GM18511 (cell line): ENCODE measurements around the gene CDK5R1.

Source experiments
- ATAC-seq: cut with Tn5 transposase; IDR thresholded peaks from one replicate; pipeline ENCODE4 v1.9.1; 2021; ENCODE audit warnings: mild to moderate bottlenecking, moderate library complexity; ENCODE audit not compliant: unreplicated experiment

CDK5R1 gene

DNA sequence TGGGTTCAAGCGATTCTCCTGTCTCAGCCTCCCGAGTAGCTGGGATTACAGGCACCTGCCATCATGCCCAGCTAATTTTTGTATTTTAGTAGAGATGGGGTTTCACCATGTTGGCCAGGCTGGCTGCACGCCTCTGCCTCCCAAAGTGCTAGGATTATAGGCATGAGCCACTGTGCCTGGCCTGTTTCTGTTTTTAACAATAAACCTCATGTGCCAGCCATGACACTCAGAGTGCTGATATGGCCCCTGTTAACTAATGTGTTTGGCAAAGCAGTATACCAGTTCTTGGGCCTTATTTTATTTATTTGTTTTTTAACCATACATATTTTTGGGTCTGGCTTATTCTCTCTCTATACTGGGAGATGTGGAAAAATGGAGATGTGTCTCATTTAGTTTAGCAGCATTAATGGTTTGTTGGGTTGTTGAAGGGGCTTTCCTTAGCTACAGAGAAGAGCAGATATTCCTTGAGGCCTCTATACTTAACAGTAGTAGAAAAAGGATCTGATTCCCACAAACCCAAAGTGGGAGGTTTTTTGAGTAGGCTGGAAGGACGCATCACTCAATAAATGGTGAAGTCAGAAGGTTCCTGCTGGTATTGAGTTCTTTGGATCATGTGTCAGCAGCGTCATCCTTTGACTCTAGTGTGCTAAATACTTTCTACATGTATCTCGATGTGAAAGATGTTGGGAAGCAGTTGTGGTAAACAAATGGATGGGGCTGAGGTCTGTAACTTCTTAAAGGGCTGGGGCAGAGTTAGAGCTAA lies 16.2 kb upstream of the CDK5R1 start:
- no peak for ATAC-seq

DNA sequence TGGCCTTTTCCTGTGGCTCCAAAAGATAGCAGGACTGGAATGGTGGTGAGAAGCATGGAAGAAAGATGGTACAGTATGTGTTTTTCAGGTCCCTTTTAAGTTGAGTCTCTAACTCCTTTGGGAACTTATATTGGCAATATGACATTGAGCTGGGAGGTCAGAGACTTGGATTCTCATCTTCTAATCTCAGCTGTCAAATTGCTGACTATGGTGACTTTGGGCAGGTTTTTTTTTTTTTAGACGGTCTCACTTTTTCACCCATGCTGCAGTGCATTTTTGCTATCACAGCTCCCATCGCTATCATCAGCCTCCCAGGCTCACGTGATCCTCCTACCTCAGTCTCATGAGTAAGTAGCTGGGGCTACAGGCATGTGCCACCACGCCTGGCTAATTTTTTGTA lies 15.1 kb upstream of the CDK5R1 start:
- no peak for ATAC-seq

DNA sequence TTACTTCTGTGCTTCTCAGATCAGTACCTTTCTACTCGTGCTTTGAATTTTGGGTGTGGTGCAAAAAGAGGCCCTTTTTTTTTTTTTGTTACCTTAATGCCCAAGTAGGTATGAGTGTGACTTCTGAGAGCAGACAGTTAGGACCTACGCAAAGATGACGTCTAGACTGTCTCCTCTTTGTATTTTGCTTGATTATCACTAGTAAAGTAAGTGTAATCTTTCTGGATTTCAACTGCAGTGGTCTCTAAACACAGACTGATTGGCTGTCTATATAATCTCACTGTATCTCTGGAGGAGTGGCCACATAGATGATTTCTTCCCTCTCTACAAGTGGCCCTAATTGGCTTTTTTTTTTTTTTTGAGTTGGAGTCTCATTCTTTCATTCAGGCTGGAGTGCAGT lies 11.5 kb upstream of the CDK5R1 start:
- ATAC-seq = no peak

DNA sequence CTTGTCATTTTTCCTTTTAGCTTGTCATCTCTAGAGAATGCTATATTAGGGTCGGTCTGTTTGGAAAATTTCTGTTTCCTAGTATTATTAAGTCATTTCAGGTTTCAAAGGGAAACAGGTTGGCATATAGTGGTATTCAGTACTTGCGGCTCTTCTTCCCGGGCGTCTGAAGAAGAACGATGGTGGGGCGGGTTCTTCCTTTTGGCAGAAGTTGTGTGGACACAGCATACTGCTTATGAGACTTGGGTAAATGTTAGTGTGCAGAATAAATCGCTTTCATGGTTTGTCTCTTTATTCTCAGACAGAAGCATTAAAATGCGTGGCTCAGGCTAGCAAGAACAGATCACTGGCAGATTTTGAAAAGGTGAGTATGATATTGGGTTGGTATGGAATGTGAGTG lies 9.6 kb upstream of the CDK5R1 start:
- ATAC-seq = no peak

DNA sequence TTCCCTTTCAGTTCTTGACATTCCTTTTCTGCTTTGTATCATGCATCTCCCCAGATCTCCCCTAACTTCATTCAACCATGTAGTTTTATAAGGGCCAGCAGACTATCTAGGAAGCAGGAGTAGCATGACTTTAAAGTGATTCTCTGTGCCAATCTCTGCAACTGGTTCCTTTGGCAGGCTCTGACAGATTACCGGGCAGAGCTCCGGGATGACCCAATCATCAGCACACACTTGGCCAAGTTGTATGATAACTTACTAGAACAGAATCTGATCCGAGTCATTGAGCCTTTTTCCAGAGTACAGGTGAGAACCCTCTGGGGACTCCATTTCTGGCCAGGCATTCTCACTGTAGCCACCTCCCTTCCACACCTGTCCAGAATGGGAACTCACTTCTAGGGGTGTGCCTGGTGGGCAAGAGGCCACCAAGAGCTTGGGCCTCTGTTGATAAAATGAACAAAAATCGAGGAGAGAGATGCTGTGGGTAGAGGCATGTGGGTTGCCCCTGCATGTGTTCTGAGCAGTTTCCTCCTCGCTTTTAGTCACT lies 7.6 kb upstream of the CDK5R1 start:
- ATAC-seq = no peak

DNA sequence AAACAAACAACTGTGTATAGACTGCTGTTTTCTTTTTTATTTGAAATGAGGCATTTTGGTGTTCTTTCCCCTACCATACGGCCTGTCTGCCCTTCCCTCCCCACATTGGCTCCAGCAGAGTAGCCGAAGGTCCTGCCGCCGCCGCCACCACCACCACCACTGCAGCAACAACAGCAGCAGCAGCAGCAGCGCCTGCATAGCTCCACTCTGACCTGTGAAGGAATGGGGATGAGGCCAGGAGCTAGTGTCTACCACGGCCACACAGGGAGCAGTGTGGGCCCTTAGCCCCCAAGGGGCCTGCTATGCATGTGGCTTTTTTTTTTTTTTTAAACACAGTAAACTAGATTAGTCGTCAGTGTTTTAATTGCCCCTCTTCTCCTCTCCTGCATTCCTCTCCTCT lies 5.6 kb upstream of the CDK5R1 start:
- no peak for ATAC-seq

DNA sequence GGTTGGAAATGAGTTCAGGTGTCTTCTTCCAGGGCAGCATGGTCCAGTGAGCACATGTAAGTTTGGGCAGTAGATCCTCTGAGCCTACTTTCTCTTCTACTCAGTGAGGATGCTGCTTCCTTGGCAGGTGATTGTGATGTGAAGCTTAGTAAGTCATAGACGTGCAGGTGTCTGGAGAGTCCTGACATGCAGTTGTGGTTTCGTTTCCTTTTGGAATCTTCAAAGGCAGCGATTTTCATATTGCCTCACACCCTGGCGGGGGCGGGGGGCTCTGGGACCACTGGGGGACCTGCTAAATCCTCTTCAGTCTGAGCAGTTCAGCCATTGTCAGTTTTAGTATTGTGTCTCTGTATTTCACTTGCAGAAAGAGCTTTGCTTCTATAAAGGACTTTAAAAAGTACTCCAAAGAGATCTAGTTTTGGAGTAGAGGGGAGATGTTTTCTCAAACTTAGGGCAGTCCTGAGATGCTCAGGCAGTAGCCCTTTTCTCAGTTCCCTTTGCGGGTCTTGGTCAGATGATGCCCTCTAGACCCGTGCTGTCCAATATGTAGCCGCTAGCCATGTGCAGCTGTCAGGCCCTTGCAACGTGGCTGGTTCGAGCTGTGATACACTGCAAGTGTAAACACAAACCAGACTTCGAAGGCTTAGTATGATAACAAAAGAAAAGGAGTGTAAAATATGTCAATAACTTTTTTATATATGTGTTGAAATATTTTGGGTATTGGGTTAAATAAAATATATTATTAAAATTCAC lies 4.0 kb upstream of the CDK5R1 start:
- no peak for ATAC-seq

DNA sequence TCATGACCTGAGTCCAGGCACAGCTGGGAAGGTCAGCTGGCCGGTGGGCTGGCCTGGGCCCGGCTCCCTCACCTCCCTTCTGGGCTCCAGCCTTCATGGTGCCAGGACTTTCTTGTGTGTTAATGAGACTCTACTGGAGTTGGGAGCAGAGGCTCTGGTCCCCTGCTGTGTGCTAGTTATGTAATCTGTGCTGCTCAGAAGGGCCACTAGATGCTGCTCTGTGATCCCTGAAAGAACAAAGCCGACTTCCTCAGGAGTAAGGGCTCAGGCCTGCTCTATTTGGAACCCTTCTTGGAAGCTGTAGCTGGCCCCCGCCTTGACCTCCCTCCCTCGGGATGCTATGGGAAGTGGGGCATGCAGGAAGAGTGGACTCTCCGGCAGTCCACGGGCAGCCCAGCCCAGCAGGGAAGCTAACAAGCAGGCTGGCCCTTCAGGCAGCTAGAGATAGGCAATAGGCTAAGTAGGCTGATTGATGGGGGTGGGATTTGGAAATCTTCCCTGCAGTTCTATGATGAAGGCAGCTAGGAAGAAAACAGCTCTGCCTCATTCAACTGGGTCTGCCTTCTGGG lies 3.3 kb upstream of the CDK5R1 start:
- ATAC-seq = peak; percentile 41

DNA sequence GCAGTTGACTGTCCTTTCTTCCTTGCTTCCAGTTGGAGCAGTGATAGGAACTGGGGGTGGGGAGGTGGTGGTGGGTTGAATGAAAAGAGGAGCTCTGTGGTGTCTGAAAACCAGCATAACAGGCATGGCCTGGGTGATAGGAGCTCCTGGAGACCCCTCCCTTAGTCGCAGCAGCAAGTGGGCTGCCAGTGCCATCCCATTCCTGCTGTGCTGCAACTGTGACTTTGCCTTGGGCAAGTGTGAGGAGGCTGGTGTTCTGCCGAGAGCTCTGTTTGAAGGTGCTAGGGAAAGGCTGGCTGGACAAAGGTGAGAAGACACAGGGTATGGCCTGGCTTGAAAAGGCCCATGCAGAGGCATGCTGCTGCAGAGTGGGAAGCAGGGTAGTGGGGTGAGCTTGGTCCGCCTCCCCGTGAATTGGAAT lies 2.7 kb upstream of the CDK5R1 start:
- ATAC-seq = no peak

DNA sequence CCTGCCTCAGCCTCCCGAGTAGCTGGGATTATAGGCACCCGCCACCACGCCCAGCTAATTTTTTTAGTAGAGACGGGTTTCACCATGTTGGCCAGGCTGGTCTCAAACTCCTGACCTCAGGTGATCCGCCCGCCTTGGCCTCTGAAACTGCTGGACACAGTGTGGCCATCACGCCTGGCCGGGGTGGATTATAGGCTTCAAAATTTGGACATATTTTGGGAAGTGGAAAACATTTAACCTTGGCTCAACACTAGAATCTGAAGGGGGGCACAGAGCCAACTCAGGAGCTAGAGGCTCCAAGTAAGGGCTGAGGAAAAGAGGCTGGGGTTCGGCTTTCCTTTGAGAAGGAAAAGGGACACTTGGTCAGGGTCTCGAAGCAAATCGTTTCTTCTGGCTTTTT lies 2.2 kb upstream of the CDK5R1 start:
- ATAC-seq = no peak

DNA sequence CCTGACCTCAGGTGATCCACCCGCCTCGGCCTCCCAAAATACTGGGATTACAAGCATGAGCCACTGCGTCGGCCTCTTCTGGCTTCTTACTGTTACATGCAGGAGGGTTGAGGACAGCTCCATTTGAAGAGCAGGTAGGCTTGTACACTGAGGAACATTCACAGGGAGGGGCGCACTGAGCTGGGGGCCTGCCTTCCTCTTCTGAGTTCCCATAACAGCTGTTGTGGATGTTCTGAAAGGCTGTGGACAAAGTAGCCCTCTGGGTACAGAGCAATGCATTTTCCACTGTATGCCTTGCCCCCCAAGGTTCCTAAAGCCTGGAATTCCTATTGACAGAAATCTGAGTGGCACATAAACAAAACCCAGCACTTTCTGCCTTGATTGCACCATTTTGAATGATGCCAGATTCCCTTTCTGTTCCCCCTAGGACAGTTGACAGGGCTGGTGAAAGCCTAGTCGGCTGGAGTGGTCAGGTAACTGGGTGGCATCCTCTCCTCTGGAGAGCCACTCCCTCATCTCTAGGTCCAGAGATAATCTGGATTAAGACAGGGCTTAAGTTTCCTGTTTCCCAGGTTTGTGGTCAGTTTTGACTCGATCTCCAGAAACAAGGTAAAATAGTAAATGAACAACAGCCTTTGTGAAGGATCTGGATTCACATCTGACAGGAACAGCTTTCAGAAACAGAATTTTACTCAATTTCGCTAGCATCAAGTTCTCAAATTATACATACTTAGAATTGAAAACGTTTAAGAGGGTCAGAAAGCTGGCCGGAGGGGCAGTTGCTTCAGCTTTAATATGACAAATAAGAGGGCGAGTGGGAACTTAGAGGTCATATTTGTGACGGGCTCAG lies 1.3 kb upstream of the CDK5R1 start:
- ATAC-seq = no peak

DNA sequence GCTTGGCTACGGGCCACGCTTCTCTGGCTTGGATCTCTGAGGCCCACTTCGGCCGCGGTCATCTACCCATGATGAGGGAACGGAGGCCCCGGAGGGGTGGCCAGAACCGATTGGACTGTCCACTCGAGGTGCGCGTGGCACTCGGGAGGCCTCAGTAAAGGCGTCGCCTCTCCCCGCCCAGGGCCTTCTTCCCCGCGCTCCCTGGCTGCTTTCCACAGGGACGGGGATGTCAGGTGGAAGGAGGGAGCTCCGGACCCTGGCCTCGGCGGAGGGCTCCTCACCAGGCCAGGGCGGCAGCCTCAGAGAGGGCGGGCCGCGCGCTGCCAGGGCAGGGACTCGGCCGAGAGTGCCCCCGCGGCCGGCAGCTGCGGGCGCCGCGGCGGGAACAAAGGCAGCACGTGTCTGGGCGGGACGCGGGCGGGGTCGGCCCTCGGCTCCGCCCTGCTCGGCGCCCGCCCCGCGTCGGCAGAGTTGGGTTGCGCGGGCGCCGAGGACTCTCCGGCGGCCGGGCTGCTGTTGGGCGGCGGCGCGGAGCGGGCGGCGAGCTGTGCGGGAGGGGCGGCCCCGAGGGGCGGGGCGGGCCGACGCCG lies 587 bp upstream of the CDK5R1 start:
- ATAC-seq = peak; percentile 56

DNA sequence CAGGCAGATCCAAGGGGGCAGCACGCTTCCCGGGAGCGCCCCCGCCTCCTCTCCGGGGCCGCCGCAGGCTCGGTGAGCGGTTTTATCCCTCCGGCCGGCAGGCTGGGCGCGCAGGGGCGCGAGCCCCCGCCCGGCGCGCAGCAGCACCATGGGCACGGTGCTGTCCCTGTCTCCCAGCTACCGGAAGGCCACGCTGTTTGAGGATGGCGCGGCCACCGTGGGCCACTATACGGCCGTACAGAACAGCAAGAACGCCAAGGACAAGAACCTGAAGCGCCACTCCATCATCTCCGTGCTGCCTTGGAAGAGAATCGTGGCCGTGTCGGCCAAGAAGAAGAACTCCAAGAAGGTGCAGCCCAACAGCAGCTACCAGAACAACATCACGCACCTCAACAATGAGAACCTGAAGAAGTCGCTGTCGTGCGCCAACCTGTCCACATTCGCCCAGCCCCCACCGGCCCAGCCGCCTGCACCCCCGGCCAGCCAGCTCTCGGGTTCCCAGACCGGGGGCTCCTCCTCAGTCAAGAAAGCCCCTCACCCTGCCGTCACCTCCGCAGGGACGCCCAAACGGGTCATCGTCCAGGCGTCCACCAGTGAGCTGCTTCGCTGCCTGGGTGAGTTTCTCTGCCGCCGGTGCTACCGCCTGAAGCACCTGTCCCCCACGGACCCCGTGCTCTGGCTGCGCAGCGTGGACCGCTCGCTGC lies 832 bp downstream of the CDK5R1 start:
- no peak for ATAC-seq

DNA sequence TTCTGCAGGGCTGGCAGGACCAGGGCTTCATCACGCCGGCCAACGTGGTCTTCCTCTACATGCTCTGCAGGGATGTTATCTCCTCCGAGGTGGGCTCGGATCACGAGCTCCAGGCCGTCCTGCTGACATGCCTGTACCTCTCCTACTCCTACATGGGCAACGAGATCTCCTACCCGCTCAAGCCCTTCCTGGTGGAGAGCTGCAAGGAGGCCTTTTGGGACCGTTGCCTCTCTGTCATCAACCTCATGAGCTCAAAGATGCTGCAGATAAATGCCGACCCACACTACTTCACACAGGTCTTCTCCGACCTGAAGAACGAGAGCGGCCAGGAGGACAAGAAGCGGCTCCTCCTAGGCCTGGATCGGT lies 1.4 kb downstream of the CDK5R1 start:
- ATAC-seq = no peak

DNA sequence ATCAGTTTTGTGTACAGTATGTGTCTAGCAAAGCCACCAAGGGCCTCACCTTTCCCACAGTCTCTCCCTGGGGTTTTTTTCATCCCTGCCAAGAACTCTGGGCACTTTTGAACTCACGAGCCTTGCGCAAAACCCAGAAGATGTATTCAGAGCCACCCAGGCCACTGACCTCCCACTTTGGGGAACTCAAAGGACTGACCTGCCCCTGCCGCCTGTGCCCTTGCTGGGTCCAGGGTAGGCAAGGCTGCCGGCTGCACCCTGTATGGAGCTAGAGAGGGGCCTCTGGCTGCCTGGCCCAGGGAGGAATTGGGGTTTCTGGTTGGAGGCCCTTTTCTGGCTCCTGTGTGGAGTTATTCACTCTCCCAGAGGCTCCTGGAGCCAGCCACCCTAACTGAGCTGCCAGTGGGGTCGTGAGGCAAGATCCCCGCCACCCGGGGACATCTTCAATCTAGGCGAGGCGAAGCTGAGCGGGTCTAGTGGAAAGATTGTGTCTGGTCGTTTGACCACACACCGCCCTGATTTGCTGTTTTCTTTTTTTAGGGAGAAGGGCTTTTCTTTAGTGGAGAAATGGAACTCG lies 1.9 kb downstream of the CDK5R1 start:
- no peak for ATAC-seq

DNA sequence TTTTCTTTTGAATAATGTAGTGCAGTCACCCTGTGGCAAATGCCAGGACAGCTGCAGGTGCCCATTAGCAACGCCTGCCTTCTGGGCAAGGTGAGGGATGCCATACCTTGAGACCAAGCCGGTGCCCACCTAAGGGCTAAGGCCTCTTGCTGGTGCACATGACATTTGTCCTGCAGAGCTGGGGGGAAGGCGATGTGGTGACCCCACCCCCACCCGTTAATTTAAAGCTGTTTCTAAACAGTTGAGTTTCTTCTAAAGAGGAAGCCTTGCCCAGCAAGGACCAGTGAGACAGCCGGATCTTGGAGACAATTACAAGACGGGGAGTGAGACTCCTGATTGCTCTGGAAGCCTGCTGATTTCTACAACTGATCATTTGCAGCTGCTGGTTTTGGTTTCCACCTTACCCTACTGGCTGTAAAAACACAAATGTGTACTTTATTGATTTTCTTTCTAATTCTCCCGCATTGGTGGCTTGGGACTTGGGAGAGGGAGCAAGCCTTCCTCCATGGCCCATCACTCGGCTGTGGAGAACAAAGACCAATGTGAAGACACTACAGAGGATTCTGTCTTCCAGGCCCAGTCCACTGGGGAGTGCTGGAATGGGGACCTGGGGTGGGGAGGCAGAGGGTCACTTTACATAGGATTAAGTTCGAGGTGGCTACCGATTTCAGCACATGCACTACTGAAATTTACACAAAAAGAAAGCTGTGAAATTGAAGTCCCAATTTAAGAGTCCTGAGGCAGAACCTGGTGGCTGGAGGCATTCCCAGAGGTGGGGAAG lies 2.7 kb downstream of the CDK5R1 start:
- no peak for ATAC-seq

DNA sequence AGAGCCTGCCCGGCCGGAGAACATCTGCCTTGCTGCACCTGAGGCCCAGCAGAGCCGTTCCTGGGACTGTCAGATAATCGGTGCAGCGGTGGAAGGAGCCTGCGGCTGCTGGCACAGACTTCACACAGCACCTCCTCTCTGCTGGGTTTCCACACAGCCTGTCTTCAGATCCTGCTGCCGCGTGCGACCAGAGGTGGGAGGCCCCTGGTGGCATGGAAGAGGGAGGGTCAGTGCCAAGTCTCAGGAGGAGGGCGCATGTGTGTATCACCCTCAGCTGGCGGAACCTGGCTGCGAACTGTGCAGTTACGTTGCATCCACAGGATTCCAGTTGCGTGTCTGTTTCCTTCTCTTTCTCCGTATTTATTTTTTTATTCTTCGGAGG lies 3.3 kb downstream of the CDK5R1 start:
- ATAC-seq = no peak

DNA sequence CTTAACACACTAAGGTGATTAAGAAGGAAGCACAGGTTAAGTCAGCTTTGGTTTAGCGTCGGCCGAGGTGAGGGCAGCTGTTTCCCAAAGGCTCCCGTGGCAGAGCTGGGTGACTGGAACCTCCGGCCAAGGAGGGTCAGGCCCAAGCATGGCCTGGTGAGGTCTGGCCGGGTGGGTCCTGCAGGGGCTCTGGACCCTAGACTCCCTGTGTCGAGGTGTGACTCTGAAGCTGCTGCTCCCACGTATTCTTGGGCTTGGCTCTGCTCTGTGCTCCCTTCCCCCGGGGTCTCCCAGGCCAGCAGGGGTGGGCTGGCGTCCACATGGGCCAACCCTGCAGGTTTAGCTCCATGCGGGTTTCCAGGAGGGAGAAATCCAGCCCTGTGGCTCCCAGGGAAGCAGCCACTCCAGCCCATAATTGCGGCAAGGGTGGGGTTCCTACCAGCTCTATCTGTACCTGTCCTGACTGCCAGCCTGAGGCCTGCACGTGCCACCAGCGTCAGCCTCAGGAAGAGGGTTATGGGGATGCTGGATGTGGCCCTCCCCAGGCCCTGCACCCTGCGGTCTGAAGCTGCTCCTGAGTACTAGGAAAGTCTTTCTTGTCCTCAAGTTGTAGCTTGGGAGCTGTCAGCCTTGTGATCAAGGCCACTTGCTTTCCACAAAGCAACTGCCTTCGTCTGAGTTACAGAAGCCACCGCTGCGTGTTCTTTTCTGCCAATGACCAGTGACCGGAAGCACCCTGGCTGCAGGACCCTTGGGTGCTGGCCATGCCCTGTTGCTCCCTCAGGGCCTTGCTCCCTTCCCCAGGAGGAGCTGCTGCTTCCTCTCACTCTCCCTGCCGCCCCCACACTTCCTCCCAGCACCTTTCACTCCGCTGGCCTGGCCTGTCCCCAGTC lies 4.8 kb downstream of the CDK5R1 start:
- ATAC-seq = no peak
